ENCODE results near the gene MPPED1. TPM values are rescaled to one million over a fixed set of nuclear protein-coding genes. Genes with fewer than 3 reads are reported as not detected.

Gene MPPED1
- total and polyA plus RNA-seq, 12 donors, result 0.01 TPM; not detected in 11

GRCh38 chr22:43483266-43483665, 71.5 kb downstream of the MPPED1 start:
- DNase-seq (no peak), ATAC-seq (no peak)
- H3K9me3 ChIP-seq, result no peaks in the 10 kb centered on the region
- no peaks in the 10 kb centered on the region for H3K36me3 ChIP-seq
- peaks cover 0 to 56% (median 34%) of the 10 kb centered on the region in 7 donors for H3K27me3 ChIP-seq
- WGBS, 2 donors, result 74 to 84% methylated on average over 13 of the region's 13 CpGs
- TF ChIP-seq CTCF (IDR thresholded peaks at IDR 0.05), result no peak
- intact Hi-C loops (cut with DNase I), result no loop called here
- H3K4me3 ChIP-seq, result no peak overlapping the region
- peaks cover 0 to 8% (median 0%) of the 10 kb centered on the region in 9 donors for H3K4me1 ChIP-seq
- H3K27ac ChIP-seq, result no peak overlapping the region

- DNase-seq (no peak), ATAC-seq (no peak)
- peaks cover 0 to 54% (median 34%) of the 10 kb centered on the region in 7 donors for H3K27me3 ChIP-seq
- no peak overlapping the region for H3K4me3 ChIP-seq
- no peak overlapping the region for H3K27ac ChIP-seq
- TF ChIP-seq CTCF (IDR thresholded peaks at IDR 0.05), result no peak
- peaks cover 0 to 8% (median 0%) of the 10 kb centered on the region in 9 donors for H3K4me1 ChIP-seq
- H3K9me3 ChIP-seq, result no peaks in the 10 kb centered on the region
- H3K36me3 ChIP-seq, result no peaks in the 10 kb centered on the region
- WGBS, 2 donors, result 84 to 91% methylated on average over 7 of the region's 7 CpGs
- intact Hi-C loops (cut with DNase I), result no loop called here
Observed at GRCh38 chr22:43483669-43484068, 71.9 kb downstream of the MPPED1 start.

- Histone ChIP-seq H3K9me3 (no peaks in the 10 kb centered on the region), H3K4me3 (no peak overlapping the region), H3K4me1 (peaks cover 0 to 8% (median 0%) of the 10 kb centered on the region in 9 donors), H3K36me3 (no peaks in the 10 kb centered on the region), H3K27me3 (peaks cover 0 to 59% (median 38%) of the 10 kb centered on the region in 7 donors), H3K27ac (no peak overlapping the region)
- intact Hi-C loops (cut with DNase I), result no loop called here
- ATAC-seq (no peak), DNase-seq (no peak)
- TF ChIP-seq CTCF (IDR thresholded peaks at IDR 0.05), result no peak
- WGBS, 2 donors, result 76 to 89% methylated on average over 8 of the region's 8 CpGs
Observed at GRCh38 chr22:43484227-43484626, 72.4 kb downstream of the MPPED1 start.

- ATAC-seq (no peak), DNase-seq (no peak)
- H3K27ac ChIP-seq, result no peak overlapping the region
- H3K4me1 ChIP-seq, result peaks cover 0 to 5% (median 0%) of the 10 kb centered on the region in 9 donors
- 65 to 70% methylated on average over 20 of the region's 20 CpGs for WGBS, 2 donors
- no peak for TF ChIP-seq CTCF (IDR thresholded peaks at IDR 0.05)
- intact Hi-C loops (cut with DNase I), result no loop called here
- peaks cover 0 to 67% (median 50%) of the 10 kb centered on the region in 7 donors for H3K27me3 ChIP-seq
- H3K9me3 ChIP-seq, result no peaks in the 10 kb centered on the region
- H3K4me3 ChIP-seq, result no peak overlapping the region
- H3K36me3 ChIP-seq, result no peaks in the 10 kb centered on the region
Observed at GRCh38 chr22:43485502-43486089, 73.8 kb downstream of the MPPED1 start.

All from heart right ventricle (tissue), 16 donors.